ENCODE measurements around the gene WFS1.

The WFS1 gene

GRCh38 chr4:6330384-6330767 is 60.7 kb downstream of the WFS1 start:
- Histone ChIP-seq H3K4me1 (ENCODE audit: control insufficient read depth in 1 of 2, insufficient read depth in 1 of 2, low read depth in 1 of 2, low read length in 1 of 2) (no peaks in the 10 kb centered on the region), H3K27ac (no peak overlapping the region), H3K9me3 (no peaks in the 10 kb centered on the region), H3K36me3 (no peaks in the 10 kb centered on the region), H3K4me3 (ENCODE audit: low read depth in 1 of 2, low read length in 1 of 2) (no peak overlapping the region), H3K27me3 (peaks cover 24% of the 10 kb centered on the region)
- TF ChIP-seq CTCF (IDR thresholded peaks at IDR 0.05), result no peak

DNA sequence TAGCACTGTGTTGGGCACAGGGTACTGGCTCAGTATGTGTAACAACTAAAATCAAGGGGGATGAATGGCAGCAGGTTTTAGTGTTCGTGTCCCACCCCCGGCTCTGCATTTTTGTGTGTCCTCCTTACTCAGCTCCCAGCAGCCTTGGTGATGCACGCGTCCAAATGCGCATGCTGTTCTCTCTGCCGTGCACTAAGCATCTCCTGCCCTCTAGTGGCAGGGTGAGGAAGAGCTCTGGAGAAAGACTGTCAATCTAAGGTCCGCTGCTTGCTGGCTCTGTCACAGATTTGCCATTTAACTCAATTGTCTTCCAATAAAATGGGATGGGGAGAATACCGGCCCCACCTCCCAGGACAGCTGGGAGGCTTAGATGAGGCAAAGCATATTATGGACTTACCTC is 61.4 kb downstream of the WFS1 start:
- H3K36me3 ChIP-seq, result no peaks in the 10 kb centered on the region
- H3K27ac ChIP-seq, result no peak overlapping the region
- H3K4me1 ChIP-seq (ENCODE audit: control insufficient read depth in 1 of 2, insufficient read depth in 1 of 2, low read depth in 1 of 2, low read length in 1 of 2), result no peaks in the 10 kb centered on the region
- no peak overlapping the region for H3K4me3 ChIP-seq (ENCODE audit: low read depth in 1 of 2, low read length in 1 of 2)
- H3K27me3 ChIP-seq, result peaks cover 22% of the 10 kb centered on the region
- H3K9me3 ChIP-seq, result no peaks in the 10 kb centered on the region
- TF ChIP-seq CTCF (IDR thresholded peaks at IDR 0.05), result no peak

DNA sequence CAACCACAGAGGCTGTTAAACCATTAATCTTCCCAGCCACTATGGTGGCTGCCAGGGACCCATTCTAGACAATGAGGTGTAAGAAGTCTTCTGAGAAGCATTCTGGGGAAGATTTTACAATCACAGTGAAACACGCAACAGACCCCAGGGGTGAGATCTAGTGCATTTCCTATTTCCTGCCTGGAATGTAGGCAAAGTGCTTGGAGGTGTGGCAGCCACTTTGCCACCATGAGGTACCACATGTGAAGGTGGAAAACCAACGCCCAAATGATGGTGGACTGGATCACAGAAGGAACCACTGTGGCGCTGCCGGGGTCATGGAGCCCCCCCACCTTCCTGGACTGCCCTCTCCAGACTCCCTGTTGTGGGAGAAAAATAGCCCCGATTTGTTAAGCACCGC is 61.8 kb downstream of the WFS1 start:
- no peak for TF ChIP-seq CTCF (IDR thresholded peaks at IDR 0.05)

DNA sequence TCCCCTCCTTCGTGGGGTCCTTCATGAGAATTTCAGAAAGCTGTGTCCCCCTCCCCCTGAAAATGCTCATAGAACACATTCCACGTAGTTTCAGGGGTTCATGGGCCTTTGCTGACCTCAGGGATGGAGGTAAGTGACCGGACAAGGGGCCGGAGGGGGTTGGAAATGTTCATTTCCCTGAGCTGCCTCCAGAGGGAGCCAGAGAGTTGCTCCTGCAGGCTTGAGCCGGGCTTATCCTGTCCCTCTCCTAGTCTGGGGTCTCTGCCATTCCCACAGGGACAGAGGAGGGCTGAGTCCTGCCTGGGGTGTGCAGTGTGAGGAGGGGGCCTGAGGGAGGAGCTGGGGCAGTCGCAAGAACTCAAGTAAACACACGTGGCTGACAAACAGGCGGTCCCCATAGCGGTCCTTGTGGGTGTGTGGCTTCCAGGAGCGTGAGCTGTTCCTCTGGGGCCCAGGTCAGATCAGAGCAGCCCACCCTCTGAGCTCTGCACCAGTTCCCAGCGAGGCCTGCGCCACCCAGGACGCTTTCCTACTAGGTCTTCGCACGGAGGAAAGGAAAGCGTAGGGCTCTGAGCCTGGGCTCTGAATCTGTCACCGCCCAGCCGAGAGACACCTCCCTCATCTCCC is 62.5 kb downstream of the WFS1 start:
- no peak overlapping the region for H3K4me3 ChIP-seq (ENCODE audit: low read depth in 1 of 2, low read length in 1 of 2)
- H3K27me3 ChIP-seq, result peaks cover 19% of the 10 kb centered on the region

More for the DNA sequence above, 61.8 kb downstream of the WFS1 start:
- Histone ChIP-seq H3K4me3 (ENCODE audit: low read depth in 1 of 2, low read length in 1 of 2) (no peak overlapping the region), H3K27me3 (peaks cover 21% of the 10 kb centered on the region), H3K36me3 (no peaks in the 10 kb centered on the region), H3K4me1 (ENCODE audit: control insufficient read depth in 1 of 2, insufficient read depth in 1 of 2, low read depth in 1 of 2, low read length in 1 of 2) (no peaks in the 10 kb centered on the region), H3K9me3 (no peaks in the 10 kb centered on the region), H3K27ac (no peak overlapping the region)

GRCh38 chr4:6332669-6333050 is 63.0 kb downstream of the WFS1 start:
- no peak overlapping the region for H3K4me3 ChIP-seq (ENCODE audit: low read depth in 1 of 2, low read length in 1 of 2)
- no peaks in the 10 kb centered on the region for H3K4me1 ChIP-seq (ENCODE audit: control insufficient read depth in 1 of 2, insufficient read depth in 1 of 2, low read depth in 1 of 2, low read length in 1 of 2)
- no peak for TF ChIP-seq CTCF (IDR thresholded peaks at IDR 0.05)
- no peaks in the 10 kb centered on the region for H3K36me3 ChIP-seq
- no peak overlapping the region for H3K27ac ChIP-seq
- H3K27me3 ChIP-seq, result peaks cover 21% of the 10 kb centered on the region
- no peaks in the 10 kb centered on the region for H3K9me3 ChIP-seq

More for the DNA sequence above, 62.5 kb downstream of the WFS1 start:
- Histone ChIP-seq H3K4me1 (ENCODE audit: control insufficient read depth in 1 of 2, insufficient read depth in 1 of 2, low read depth in 1 of 2, low read length in 1 of 2) (no peaks in the 10 kb centered on the region), H3K36me3 (no peaks in the 10 kb centered on the region), H3K9me3 (no peaks in the 10 kb centered on the region), H3K27ac (no peak overlapping the region)
- no peak for TF ChIP-seq CTCF (IDR thresholded peaks at IDR 0.05)
